HG03103 (cell line): Measurements from ENCODE around the gene RFX3.

Source experiments
- ATAC-seq: cut with Tn5 transposase; IDR thresholded peaks from one replicate; pipeline ENCODE4 v1.9.1; 2021; ENCODE audit warnings: low read depth; ENCODE audit not compliant: unreplicated experiment

RFX3 gene

GRCh38 chr9:3177146-3177761 is 348.5 kb downstream of the RFX3 start:
- ATAC-seq = no peak

GRCh38 chr9:3173374-3173773 is 352.4 kb downstream of the RFX3 start:
- ATAC-seq = no peak

GRCh38 chr9:3170819-3171218 is 355.0 kb downstream of the RFX3 start:
- ATAC-seq = no peak
